MG63 (cell line): ENCODE measurements around the gene TNS2. TPM values are rescaled to one million over a fixed set of nuclear protein-coding genes. Genes with fewer than 3 reads are reported as not detected.
"Not testable (repeated sequence)": the region's sequence is repeated elsewhere in the genome, so short reads cannot be mapped to it uniquely, and the experiment has no call there.

Experiments
- DNase-seq: peaks from one replicate; pipeline ENCODE4 v3.0.0-alpha.2; 2020
- H3K27me3 ChIP-seq: fragments of 250-450 bp; sonication (Bioruptor Pico); 2 replicates; pipeline ENCODE4 v1.5.1; 2020; ENCODE audit warnings: mild to moderate bottlenecking, moderate library complexity
- H3K36me3 ChIP-seq: fragments of 250-450 bp; sonication (Bioruptor Pico); 2 replicates; pipeline ENCODE4 v1.5.1; 2020; ENCODE audit warnings: mild to moderate bottlenecking, moderate library complexity
- H3K4me3 ChIP-seq: fragments of 250-450 bp; sonication (Bioruptor Pico); 2 replicates; pipeline ENCODE4 v1.5.1; 2020; ENCODE audit warnings: mild to moderate bottlenecking, moderate library complexity
- H3K9me3 ChIP-seq: fragments of 250-450 bp; sonication (Bioruptor Pico); 2 replicates; pipeline ENCODE4 v1.5.1; 2020; ENCODE audit warnings: mild to moderate bottlenecking, moderate library complexity
- total RNA-seq: library from RNA; depleted of rRNA; stranded (reverse); fragments of >200 nt; shearing (Covaris generic); gene quantifications from 2 replicates; pipeline ENCODE4 v1.2.3, GENCODE V29; 2014; ENCODE audit warnings: low replicate concordance; rRNA removed

Gene TNS2
- total RNA-seq, 1 experiment from 2014 or later = 12.4 TPM

DNA sequence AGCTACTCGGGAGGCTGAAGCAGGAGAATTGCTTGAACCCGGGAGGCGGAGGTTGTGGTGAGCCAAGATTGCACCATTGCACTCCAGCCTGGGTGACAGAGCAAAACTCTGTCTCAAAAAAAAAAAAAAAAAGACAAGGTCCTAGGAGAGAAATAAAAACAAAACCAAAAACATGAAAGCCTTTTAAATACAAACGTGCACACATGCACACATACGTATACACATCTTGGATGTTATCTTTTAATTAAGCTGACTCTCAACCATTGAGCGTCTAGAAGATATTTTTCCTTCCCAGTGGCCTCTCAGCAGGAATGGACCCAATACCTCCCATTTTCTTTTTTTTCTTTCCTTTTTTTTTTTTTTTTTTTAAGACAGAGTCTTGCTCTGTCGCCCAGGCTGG, 62.6 kb downstream of the TNS2 start:
- H3K4me3 ChIP-seq, H3K27me3 ChIP-seq, H3K9me3 ChIP-seq, DNase-seq, H3K36me3 ChIP-seq: not testable (repeated sequence)

GRCh38 chr12:53113136-53113705, 63.4 kb downstream of the TNS2 start:
- H3K27me3 ChIP-seq = no peaks in the 10 kb centered on the region

GRCh38 chr12:53113951-53114350, 64.1 kb downstream of the TNS2 start:
- no peaks in the 10 kb centered on the region for H3K36me3 ChIP-seq
- no peak overlapping the region for H3K4me3 ChIP-seq
- H3K27me3 ChIP-seq = no peaks in the 10 kb centered on the region
- no peaks in the 10 kb centered on the region for H3K9me3 ChIP-seq
- no peak for DNase-seq

More at GRCh38 chr12:53113136-53113705, 63.4 kb downstream of the TNS2 start:
- no peaks in the 10 kb centered on the region for H3K9me3 ChIP-seq
- no peak for DNase-seq
- no peaks in the 10 kb centered on the region for H3K36me3 ChIP-seq
- H3K4me3 ChIP-seq = no peak overlapping the region

Other genes with a start within 250 kb of the TNS2 start
- not detected in 2 replicates for gene KRT4, start 235.9 kb upstream of the TNS2 start, total RNA-seq
- gene KRT79, start 215.8 kb upstream of the TNS2 start, total RNA-seq = not detected in 2 replicates
- not detected in 2 replicates for gene KRT78, start 201.1 kb upstream of the TNS2 start, total RNA-seq
- 39.2 and 44.4 TPM in 2 replicates for gene KRT8, start 145.0 kb upstream of the TNS2 start, total RNA-seq
- 104 and 136 TPM in 2 replicates for gene KRT18, start 100.9 kb upstream of the TNS2 start, total RNA-seq
- 684 and 692 TPM in 2 replicates for gene EIF4B, start 43.6 kb upstream of the TNS2 start, total RNA-seq
- 22.1 and 23.9 TPM in 2 replicates for gene SPRYD3, start 29.3 kb downstream of the TNS2 start, total RNA-seq
- gene IGFBP6, start 47.6 kb downstream of the TNS2 start, total RNA-seq = 37.5 and 66.3 TPM in 2 replicates
- gene SOAT2, start 53.4 kb downstream of the TNS2 start, total RNA-seq = not detected in 2 replicates
- 14.7 and 22.2 TPM in 2 replicates for gene ZNF740, start 130.7 kb downstream of the TNS2 start, total RNA-seq
- gene CSAD, start 130.9 kb downstream of the TNS2 start, total RNA-seq = 1.2 and 7.1 TPM in 2 replicates
- 1.6 TPM in 1 of 2 replicates, not detected in the other for gene ITGB7, start 157.2 kb downstream of the TNS2 start, total RNA-seq
- 30.8 and 40.7 TPM in 2 replicates for gene RARG, start 182.1 kb downstream of the TNS2 start, total RNA-seq
- 22.1 and 23.9 TPM in 2 replicates for gene ESPL1, start 218.2 kb downstream of the TNS2 start, total RNA-seq
- 412 and 629 TPM in 2 replicates for gene PFDN5, start 245.5 kb downstream of the TNS2 start, total RNA-seq
- 30.8 and 42.8 TPM in 2 replicates for gene MYG1, start 249.6 kb downstream of the TNS2 start, total RNA-seq